ENCODE results near the gene PTPRCAP.
A peak's percentile ranks its signal among the peaks of the same experiment; 100 is the strongest.

PTPRCAP gene

GRCh38 chr11:67442504-67443404, 5.3 kb upstream of the PTPRCAP start:
- peak overlapping the region; percentile 89 for H3K27ac ChIP-seq
- TF ChIP-seq CTCF (IDR thresholded peaks at IDR 0.05) (no peak), ZFX (IDR thresholded peaks at IDR 0.05; ENCODE audit: borderline replicate concordance) (no peak)

GRCh38 chr11:67441731-67442351, 4.4 kb upstream of the PTPRCAP start:
- TF ChIP-seq ZFX (IDR thresholded peaks at IDR 0.05; ENCODE audit: borderline replicate concordance) = no peak
- TF ChIP-seq CTCF (IDR thresholded peaks at IDR 0.05) = no peak
- H3K27ac ChIP-seq = peak overlapping the region; percentile 89

- H3K27ac ChIP-seq = peak overlapping the region; percentile 89
- no peak for TF ChIP-seq CTCF (IDR thresholded peaks at IDR 0.05)
- TF ChIP-seq ZFX (IDR thresholded peaks at IDR 0.05; ENCODE audit: borderline replicate concordance) = no peak
Measured at GRCh38 chr11:67441098-67441563, 3.6 kb upstream of the PTPRCAP start.

GRCh38 chr11:67440229-67441097, 3.0 kb upstream of the PTPRCAP start:
- H3K27ac ChIP-seq = peak overlapping the region; percentile 89
- TF ChIP-seq ZFX (IDR thresholded peaks at IDR 0.05; ENCODE audit: borderline replicate concordance) = no peak
- no peak for TF ChIP-seq CTCF (IDR thresholded peaks at IDR 0.05)

GRCh38 chr11:67439321-67440228, 2.1 kb upstream of the PTPRCAP start:
- TF ChIP-seq CTCF (IDR thresholded peaks at IDR 0.05) (peak; percentile 39), ZFX (IDR thresholded peaks at IDR 0.05; ENCODE audit: borderline replicate concordance) (no peak)
- H3K27ac ChIP-seq = peak overlapping the region; percentile 89

GRCh38 chr11:67438158-67438902, 848 bp upstream of the PTPRCAP start:
- peak overlapping the region; percentile 89 for H3K27ac ChIP-seq

More at GRCh38 chr11:67438158-67438902, 848 bp upstream of the PTPRCAP start:
- TF ChIP-seq CTCF (IDR thresholded peaks at IDR 0.05) = no peak
- TF ChIP-seq ZFX (IDR thresholded peaks at IDR 0.05; ENCODE audit: borderline replicate concordance) = no peak
